Measurements from ENCODE around the gene GHDC. TPM values are rescaled to one million over a fixed set of nuclear protein-coding genes. Genes with fewer than 3 reads are reported as not detected.
"Not testable (repeated sequence)": the region's sequence is repeated elsewhere in the genome, so short reads cannot be mapped to it uniquely, and the experiment has no call there.

The GHDC gene
- total and polyA plus RNA-seq, 2 of the 8 experiments (the other 6 are each of a cell fraction or from before 2014, with no cell fraction given) = 7.4 to 8.1 TPM

DNA sequence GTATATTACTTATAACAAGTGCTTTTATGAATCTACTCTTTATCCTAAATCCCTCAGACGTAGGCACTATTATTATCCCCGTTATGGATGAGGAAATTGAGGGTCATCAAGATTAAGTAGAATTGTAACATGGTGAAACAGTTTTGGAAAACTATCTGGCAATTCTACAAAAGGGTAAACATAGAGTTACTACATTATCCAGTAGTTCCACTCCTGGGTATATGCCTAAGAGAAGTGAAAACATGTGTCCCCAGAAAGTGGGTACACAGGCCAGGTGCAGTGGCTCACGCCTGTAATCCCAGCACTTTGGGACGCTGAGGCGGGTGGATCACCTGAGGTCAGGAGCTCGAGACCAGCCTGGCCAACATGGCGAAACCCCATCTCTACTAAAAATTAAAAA, 45.3 kb upstream of the GHDC start:
- not testable (repeated sequence) for H2BK20ac ChIP-seq (ENCODE audit: low read length); FAIRE-seq; H3K9me3 ChIP-seq (ENCODE audit: insufficient read depth in 2 of 2, low read depth in 1 of 2, low read length in 1 of 2); H4K8ac ChIP-seq (ENCODE audit: extremely low read depth, insufficient read depth, low read length); H3K14ac ChIP-seq (ENCODE audit: insufficient read length); H3K4me2 ChIP-seq (ENCODE audit: insufficient read depth in 1 of 2, low read depth in 2 of 2, low read length in 2 of 2); H3K27me3 ChIP-seq (replicated peaks in 1 of 4; ENCODE audit: control insufficient read depth in 3 of 4, extremely low read depth in 1 of 4, insufficient read depth in 3 of 4, low read length in 3 of 4); H2AFZ ChIP-seq (ENCODE audit: low read length); H3K23me2 ChIP-seq (ENCODE audit: low read depth, low read length); H4K91ac ChIP-seq (replicated peaks; ENCODE audit: insufficient read length, low read length); H2BK120ac ChIP-seq (replicated peaks; ENCODE audit: low read depth, low read length); H3K4me1 ChIP-seq (replicated peaks in 1 of 4; ENCODE audit: control insufficient read depth in 3 of 4, insufficient read depth in 4 of 4, low read length in 3 of 4); H2BK12ac ChIP-seq (ENCODE audit: low read depth, low read length); H2BK15ac ChIP-seq (ENCODE audit: low read length); H3K18ac ChIP-seq (ENCODE audit: extremely low read depth, low read length); H3K23ac ChIP-seq (ENCODE audit: insufficient read length); H3K4ac ChIP-seq (replicated peaks; ENCODE audit: insufficient read length, low read depth, low read length); H3K79me1 ChIP-seq (ENCODE audit: low read depth, low read length); H2AK5ac ChIP-seq (ENCODE audit: low read depth, low read length); H4K5ac ChIP-seq (ENCODE audit: insufficient read length, low read depth, low read length); H3K56ac ChIP-seq (replicated peaks; ENCODE audit: insufficient read length, low read depth, low read length); H3K9ac ChIP-seq (replicated peaks in 1 of 4; ENCODE audit: extremely low read depth in 1 of 4, low read depth in 3 of 4, low read length in 3 of 4); H2BK5ac ChIP-seq (ENCODE audit: low read depth, low read length); H4K20me1 ChIP-seq (replicated peaks in 1 of 2; ENCODE audit: control insufficient read depth in 1 of 2, insufficient read depth in 2 of 2, low read length in 2 of 2); DNase-seq (ENCODE audit: low read depth in 1 of 2, low spot score in 2 of 2); H3K36me3 ChIP-seq (ENCODE audit: control insufficient read depth in 2 of 4, insufficient read depth in 4 of 4, low read length in 3 of 4); H3K27ac ChIP-seq (ENCODE audit: low read depth, low read length); H3K4me3 ChIP-seq (ENCODE audit: extremely low read depth in 1 of 4, insufficient read depth in 2 of 4, low read depth in 3 of 4, low read length in 4 of 4)
- ChIA-PET CTCF (ENCODE audit: partially characterized antibody) (interaction anchor here (1.1 to 7.8 kb wide), 2 partner anchors 17 to 163 kb away, joined by 4 to 56 read pairs; no protein-coding TSS in a partner anchor), POLR2A (ENCODE audit: partially characterized antibody) (interaction anchor here (0.7 kb wide), 1 partner anchor 10 kb away, joined by 3 read pairs; no protein-coding TSS in a partner anchor)
- WGBS, 2 experiments (ENCODE audit: extremely low coverage in 1 of 2, insufficient coverage in 1 of 2, insufficient read length in 1 of 2, insufficient replicate concordance in 2 of 2, low coverage in 1 of 2, low lambda C conversion rate in 2 of 2, missing lambda C conversion rate in 1 of 2) = 92% methylated on average over 7 of the region's 7 CpGs; no CpG with 5 or more reads in 1 of the 2 experiments
- peaks cover 0 to 23% of the 10 kb centered on the region in 2 experiments; a peak in 2 of 4 replicates for H3K79me2 ChIP-seq (ENCODE audit: control insufficient read depth in 1 of 2, insufficient read depth in 2 of 2, low read length in 2 of 2)
